Measurements from ENCODE around the gene CAMTA2.

GRCh38 chr17:4931963-4932362 lies 55.5 kb downstream of the CAMTA2 start, which contains the start of gene GP1BA:
- no peak for TF ChIP-seq CTCF (IDR thresholded peaks at IDR 0.05; ENCODE audit: low read length)
- no peak for TF ChIP-seq EZH2phosphoT487 (IDR thresholded peaks at IDR 0.05; ENCODE audit: low read length)
- TF ChIP-seq EZH2 (optimal IDR thresholded peaks at IDR 0.05; ENCODE audit: low read depth, low read length): no peak
